ENCODE data around the gene PCDH18.

Gene PCDH18

DNA sequence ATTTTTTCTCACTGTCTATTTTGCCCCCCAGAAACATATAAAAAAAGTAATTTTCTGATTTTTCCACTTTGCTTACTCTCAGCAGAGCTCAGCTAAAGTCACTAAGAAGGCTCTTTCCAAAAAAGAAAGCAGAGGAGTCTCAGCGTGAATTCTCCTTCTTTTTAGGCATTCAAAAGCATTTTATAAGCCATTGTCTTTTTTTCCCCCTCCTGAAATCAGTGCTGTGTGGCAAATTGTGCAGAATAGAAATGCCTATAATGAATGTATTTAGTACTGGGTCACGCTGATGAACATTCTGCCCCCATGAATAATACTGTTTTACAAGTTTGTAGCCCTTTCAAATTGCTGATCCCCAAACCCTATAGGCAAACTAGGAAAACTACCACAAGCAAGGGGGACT, 1.6 kb upstream of the PCDH18 start:
- H3K27ac ChIP-seq, result no peak overlapping the region
- no peak for DNase-seq (ENCODE audit: low spot score)
- CTCF ChIA-PET, result no interaction called here

DNA sequence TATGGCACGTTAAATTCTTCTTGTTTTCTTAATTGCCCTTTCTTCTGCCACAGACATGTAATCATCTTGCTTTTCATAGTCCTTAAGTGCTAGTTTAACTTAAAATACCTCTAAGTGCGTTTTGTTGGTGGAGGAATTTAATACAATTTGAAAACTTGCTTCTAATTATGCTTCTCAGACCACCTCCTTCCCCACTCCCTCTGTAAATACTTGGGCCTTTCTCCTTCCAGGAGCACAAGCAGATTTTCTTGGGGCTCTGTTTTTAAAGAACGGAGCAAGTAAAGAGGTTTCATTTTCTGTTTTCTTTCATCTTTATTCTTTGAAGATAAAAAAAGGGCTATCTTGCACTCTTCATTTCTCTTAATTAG, 559 bp upstream of the PCDH18 start:
- POLR2A ChIA-PET (ENCODE audit: low non-redundant PET), result no interaction called here
- CTCF ChIA-PET, result no interaction called here
- TF ChIP-seq, protein P1, sequence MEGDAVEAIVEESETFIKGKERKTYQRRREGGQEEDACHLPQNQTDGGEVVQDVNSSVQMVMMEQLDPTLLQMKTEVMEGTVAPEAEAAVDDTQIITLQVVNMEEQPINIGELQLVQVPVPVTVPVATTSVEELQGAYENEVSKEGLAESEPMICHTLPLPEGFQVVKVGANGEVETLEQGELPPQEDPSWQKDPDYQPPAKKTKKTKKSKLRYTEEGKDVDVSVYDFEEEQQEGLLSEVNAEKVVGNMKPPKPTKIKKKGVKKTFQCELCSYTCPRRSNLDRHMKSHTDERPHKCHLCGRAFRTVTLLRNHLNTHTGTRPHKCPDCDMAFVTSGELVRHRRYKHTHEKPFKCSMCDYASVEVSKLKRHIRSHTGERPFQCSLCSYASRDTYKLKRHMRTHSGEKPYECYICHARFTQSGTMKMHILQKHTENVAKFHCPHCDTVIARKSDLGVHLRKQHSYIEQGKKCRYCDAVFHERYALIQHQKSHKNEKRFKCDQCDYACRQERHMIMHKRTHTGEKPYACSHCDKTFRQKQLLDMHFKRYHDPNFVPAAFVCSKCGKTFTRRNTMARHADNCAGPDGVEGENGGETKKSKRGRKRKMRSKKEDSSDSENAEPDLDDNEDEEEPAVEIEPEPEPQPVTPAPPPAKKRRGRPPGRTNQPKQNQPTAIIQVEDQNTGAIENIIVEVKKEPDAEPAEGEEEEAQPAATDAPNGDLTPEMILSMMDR (conservative IDR thresholded peaks at IDR 0.05; ENCODE audit: low read depth), result no peak
- no peak for DNase-seq (ENCODE audit: low spot score)
- H3K27ac ChIP-seq, result peak overlapping the region; percentile 75

More for the DNA sequence above, 1.6 kb upstream of the PCDH18 start:
- POLR2A ChIA-PET (ENCODE audit: low non-redundant PET), result no interaction called here
- TF ChIP-seq, protein P1 (conservative IDR thresholded peaks at IDR 0.05; ENCODE audit: low read depth), result no peak

DNA sequence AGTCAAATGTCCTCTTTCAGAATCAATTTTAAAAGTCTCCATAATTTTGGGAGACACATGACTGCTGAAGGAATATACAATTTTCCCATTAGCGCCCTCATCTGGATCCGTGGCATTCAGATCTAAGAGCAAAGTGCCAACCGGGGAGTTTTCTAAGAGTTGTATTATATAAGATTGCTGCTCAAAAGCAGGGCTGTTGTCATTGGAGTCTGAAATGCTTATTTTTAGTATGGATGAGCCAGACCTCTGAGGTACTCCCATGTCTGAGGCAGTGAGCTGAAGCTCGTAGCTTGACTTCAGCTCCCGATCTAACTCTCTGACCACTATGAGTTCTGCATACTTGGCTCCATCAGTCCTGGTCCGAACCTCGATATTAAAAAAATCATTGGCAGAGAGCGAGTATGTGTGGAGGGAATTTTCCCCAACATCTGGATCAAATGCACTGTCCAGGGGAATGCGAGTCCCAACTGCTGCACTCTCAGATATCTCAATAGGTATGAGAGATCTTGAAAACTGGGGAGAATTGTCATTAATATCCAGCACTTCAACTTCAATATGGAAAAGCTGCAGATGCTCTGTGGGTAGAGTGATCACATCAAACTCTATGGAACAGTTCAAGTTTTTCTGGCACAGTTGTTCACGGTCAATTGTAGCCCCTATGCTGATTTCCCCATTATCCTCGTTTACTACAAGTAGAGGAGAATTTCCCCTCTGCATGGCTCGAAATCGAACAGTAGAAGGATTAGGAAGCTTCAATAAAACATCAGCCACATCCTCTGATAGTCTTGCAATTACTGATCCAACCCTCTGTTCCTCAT, 917 bp downstream of the PCDH18 start:
- DNase-seq (ENCODE audit: low spot score), result no peak
- H3K27ac ChIP-seq, result no peak overlapping the region
- TF ChIP-seq, protein P1 (conservative IDR thresholded peaks at IDR 0.05; ENCODE audit: low read depth), result no peak
- ChIA-PET POLR2A (ENCODE audit: low non-redundant PET) (no interaction called here), CTCF (interaction anchor here (0.6 kb wide), 1 partner anchor 89 kb away, joined by 3 read pairs; no protein-coding TSS in a partner anchor)

DNA sequence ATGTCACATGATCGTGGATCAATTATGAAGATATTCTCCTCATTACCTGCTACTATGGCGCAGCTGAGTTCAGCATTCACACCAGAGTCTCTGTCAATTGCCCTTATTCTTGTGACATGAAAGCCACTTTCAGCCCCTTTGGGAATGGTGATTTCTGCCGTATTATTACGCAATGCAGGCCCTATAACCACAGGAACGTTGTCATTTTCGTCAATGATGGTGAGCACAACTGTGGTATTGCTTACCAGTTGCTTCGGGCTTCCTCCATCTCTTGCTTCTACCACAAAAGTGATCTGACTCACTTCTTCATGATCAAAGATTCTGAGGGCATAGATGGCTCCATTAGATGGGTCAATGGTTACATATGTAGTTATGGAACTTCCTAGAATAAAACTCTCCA, 2.1 kb downstream of the PCDH18 start:
- POLR2A ChIA-PET (ENCODE audit: low non-redundant PET), result no interaction called here
- TF ChIP-seq, protein P1 (conservative IDR thresholded peaks at IDR 0.05; ENCODE audit: low read depth), result no peak
- no peak overlapping the region for H3K27ac ChIP-seq
- CTCF ChIA-PET, result no interaction called here
- DNase-seq (ENCODE audit: low spot score), result no peak

DNA sequence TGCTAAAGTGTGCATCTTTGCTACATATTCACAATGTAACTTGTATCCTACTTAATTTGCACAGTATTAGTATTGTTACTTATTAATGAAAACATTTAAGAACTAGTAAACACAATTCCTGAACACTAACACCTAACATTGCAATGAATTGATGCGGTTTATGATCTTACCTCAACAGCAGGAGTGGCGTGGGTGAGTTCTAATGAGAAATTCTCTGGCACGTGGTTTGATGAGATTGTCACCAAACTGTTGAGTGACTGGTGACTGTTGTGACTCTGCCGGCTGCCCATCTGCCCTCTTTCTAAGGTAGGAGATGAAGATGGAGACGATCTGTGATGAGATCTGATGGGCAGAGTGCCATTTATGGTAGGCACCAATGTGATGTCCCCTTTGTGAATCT, 2.9 kb downstream of the PCDH18 start:
- no peak for DNase-seq (ENCODE audit: low spot score)
- TF ChIP-seq, protein P1 (conservative IDR thresholded peaks at IDR 0.05; ENCODE audit: low read depth), result no peak
- CTCF ChIA-PET, result no interaction called here
- H3K27ac ChIP-seq, result no peak overlapping the region
- POLR2A ChIA-PET (ENCODE audit: low non-redundant PET), result no interaction called here

DNA sequence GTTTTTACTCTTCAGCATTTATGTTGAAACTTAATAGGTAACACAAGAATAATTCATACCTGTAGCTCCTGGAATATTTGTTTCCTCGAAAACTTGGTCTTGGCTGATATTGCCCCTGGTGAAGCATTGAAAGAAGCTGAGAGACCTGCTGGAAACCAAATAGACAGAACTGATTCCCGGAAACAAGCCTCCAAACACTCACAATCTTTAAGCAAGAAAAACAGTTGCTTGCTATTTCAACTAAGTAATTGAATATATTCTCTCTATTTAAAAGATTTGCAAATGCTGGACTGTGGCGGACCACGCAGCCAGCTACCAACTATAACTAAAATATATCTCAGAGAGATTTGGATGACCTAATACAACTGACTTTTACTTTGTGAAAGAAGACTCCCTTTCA, 3.6 kb downstream of the PCDH18 start:
- TF ChIP-seq, protein P1 (conservative IDR thresholded peaks at IDR 0.05; ENCODE audit: low read depth), result no peak
- no peak for DNase-seq (ENCODE audit: low spot score)
- POLR2A ChIA-PET (ENCODE audit: low non-redundant PET), result no interaction called here
- H3K27ac ChIP-seq, result no peak overlapping the region
- CTCF ChIA-PET, result no interaction called here

All from RWPE1 (cell line).